Epithelial cell of esophagus (primary cell): ENCODE measurements around the gene LIFR.

ENCODE experiments used
- DNase-seq: peaks from one replicate; pipeline ENCODE4 v3.0.0; 2010; ENCODE audit warnings: low read depth
- H3K4me3 ChIP-seq: 2 replicates; pipeline ENCODE4 v1.5.1; 2011; ENCODE audit warnings: mild to moderate bottlenecking, low read length, control low read depth
- CTCF ChIP-seq: IDR thresholded peaks from 2 replicates; pipeline ENCODE4 v1.5.1; 2011; ENCODE audit warnings: low read depth, mild to moderate bottlenecking, low read length, control low read depth, inconsistent platforms; ENCODE audit not compliant: insufficient read depth; ENCODE audit errors: missing control alignments

Gene LIFR

GRCh38 chr5:38556088-38556598, 303 bp downstream of the LIFR start:
- peak overlapping the region; percentile 39 for H3K4me3 ChIP-seq
- DNase-seq: no peak

GRCh38 chr5:38555354-38556087, 925 bp downstream of the LIFR start:
- H3K4me3 ChIP-seq: peak overlapping the region; percentile 39
- TF ChIP-seq CTCF: no peak
- no peak for DNase-seq

More at GRCh38 chr5:38556088-38556598, 303 bp downstream of the LIFR start:
- no peak for TF ChIP-seq CTCF

- H3K4me3 ChIP-seq: no peak overlapping the region
- TF ChIP-seq CTCF: no peak
- DNase-seq: no peak
Measured at GRCh38 chr5:38554861-38555260, 1.6 kb downstream of the LIFR start.

- TF ChIP-seq CTCF: no peak
- DNase-seq: no peak
- H3K4me3 ChIP-seq: no peak overlapping the region
Measured at GRCh38 chr5:38554403-38554802, 2.0 kb downstream of the LIFR start.

GRCh38 chr5:38553001-38553521, 3.4 kb downstream of the LIFR start:
- TF ChIP-seq CTCF: no peak
- DNase-seq: no peak
- no peak overlapping the region for H3K4me3 ChIP-seq

GRCh38 chr5:38551030-38552017, 5.1 kb downstream of the LIFR start:
- peak; percentile 60 for DNase-seq
- peak; percentile 75 for TF ChIP-seq CTCF
- no peak overlapping the region for H3K4me3 ChIP-seq
